MCF 10A (cell line): ENCODE data around the gene SLC6A11. TPM values are rescaled to one million over a fixed set of nuclear protein-coding genes. Genes with fewer than 3 reads are reported as not detected.

ENCODE experiments used
- BruUV-seq: library from RNA; stranded (reverse); fragments of 400-500 nt; replicated peaks from 2 replicates; lab custom pipeline; 2021; lab: Mats Ljungman, UMichigan
- CTCF ChIA-PET: fragments of 300-600 bp; sonication (Branson Sonifier 250); formaldehyde crosslinking; extraction: SDS; loops from one replicate; lab custom pipeline; 2021; ENCODE audit warnings: antibody characterized with exemption, inconsistent platforms; lab: Yijun Ruan, JAX
- POLR2A ChIA-PET: fragments of 300-600, 350-650 bp; sonication (Branson Sonifier 250); formaldehyde crosslinking; extraction: SDS; loops from one replicate; lab custom pipeline; 2020; ENCODE audit warnings: antibody characterized with exemption, inconsistent platforms; lab: Yijun Ruan, JAX
- DNase-seq: peaks from one replicate; pipeline ENCODE4 v3.0.0-alpha.2; 2018; ENCODE audit not compliant: unreplicated experiment
- H3K27ac Mint-ChIP-seq: one replicate; pipeline ENCODE4 v1.8.0; 2022; ENCODE audit warnings: mild to moderate bottlenecking, low read depth, mixed read lengths; ENCODE audit not compliant: unreplicated experiment
- H3K27me3 Mint-ChIP-seq: one replicate; pipeline ENCODE4 v1.8.0; 2022; ENCODE audit warnings: mixed read lengths; ENCODE audit not compliant: insufficient read depth, unreplicated experiment
- H3K36me3 Mint-ChIP-seq: one replicate; pipeline ENCODE4 v1.8.0; 2022; ENCODE audit warnings: mild to moderate bottlenecking, moderate library complexity, mixed read lengths; ENCODE audit not compliant: insufficient read depth, unreplicated experiment
- H3K4me1 Mint-ChIP-seq: one replicate; pipeline ENCODE4 v1.8.0; 2022; ENCODE audit warnings: mixed read lengths; ENCODE audit not compliant: insufficient read depth, unreplicated experiment
- H3K4me3 Mint-ChIP-seq: one replicate; pipeline ENCODE4 v1.8.0; 2022; ENCODE audit warnings: mild to moderate bottlenecking, moderate library complexity, mixed read lengths; ENCODE audit not compliant: unreplicated experiment
- H3K9me3 Mint-ChIP-seq: one replicate; pipeline ENCODE4 v1.8.0; 2022; ENCODE audit warnings: mixed read lengths; ENCODE audit not compliant: unreplicated experiment
- intact Hi-C: fragments of 100-400 bp; cut with micrococcal nuclease; formaldehyde crosslinking; loops from 2 replicates; pipeline ENCODE4 v1.14.1; 2022
- total RNA-seq: library from RNA; stranded (reverse); gene quantifications from 2 replicates; pipeline ENCODE4 v1.2.3, GENCODE V29; 2022
- TF ChIP-seq, protein P1 (sequence below): fragments of 200-600 bp; IDR thresholded peaks from one replicate; pipeline ENCODE4 v1.8.0; 2022; ENCODE audit warnings: antibody characterized with exemption, mild to moderate bottlenecking; ENCODE audit not compliant: unreplicated experiment

The SLC6A11 gene
- total RNA-seq, 1 experiment from 2014 or later = 1.4 TPM

DNA sequence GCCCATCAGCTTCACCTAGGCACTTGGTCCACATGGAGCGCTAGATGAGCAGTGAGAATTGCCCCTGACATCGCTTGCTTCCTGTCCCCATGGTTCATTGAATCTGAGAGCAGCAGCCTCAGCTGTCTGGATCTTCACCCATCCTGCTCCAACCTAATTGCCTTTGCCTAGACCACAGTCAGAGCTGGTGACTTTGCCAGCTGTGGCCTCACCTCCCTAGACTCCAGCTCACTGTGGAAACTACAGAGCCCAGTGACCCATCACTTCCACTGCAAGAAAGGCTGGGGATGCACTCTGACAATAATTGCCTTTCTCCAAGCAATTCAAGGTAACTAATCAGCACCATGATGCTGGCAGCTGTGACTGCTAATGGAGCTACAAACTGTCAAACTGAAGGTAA, 145.9 kb downstream of the SLC6A11 start:
- intact Hi-C loops = no loop called here
- Mint-ChIP-seq H3K4me1 (no peaks in the 10 kb centered on the region), H3K27ac (no peak overlapping the region), H3K27me3 (peaks cover 70% of the 10 kb centered on the region), H3K4me3 (no peak overlapping the region), H3K9me3 (no peaks in the 10 kb centered on the region), H3K36me3 (no peaks in the 10 kb centered on the region)
- no TSS peak for BruUV-seq
- CTCF ChIA-PET = interaction anchor here (0.6 to 0.9 kb wide), 2 partner anchors 98 to 99 kb away, joined by 4 to 6 read pairs; no protein-coding TSS in a partner anchor
- TF ChIP-seq, protein P1, sequence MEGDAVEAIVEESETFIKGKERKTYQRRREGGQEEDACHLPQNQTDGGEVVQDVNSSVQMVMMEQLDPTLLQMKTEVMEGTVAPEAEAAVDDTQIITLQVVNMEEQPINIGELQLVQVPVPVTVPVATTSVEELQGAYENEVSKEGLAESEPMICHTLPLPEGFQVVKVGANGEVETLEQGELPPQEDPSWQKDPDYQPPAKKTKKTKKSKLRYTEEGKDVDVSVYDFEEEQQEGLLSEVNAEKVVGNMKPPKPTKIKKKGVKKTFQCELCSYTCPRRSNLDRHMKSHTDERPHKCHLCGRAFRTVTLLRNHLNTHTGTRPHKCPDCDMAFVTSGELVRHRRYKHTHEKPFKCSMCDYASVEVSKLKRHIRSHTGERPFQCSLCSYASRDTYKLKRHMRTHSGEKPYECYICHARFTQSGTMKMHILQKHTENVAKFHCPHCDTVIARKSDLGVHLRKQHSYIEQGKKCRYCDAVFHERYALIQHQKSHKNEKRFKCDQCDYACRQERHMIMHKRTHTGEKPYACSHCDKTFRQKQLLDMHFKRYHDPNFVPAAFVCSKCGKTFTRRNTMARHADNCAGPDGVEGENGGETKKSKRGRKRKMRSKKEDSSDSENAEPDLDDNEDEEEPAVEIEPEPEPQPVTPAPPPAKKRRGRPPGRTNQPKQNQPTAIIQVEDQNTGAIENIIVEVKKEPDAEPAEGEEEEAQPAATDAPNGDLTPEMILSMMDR = no peak
- no peak for DNase-seq
- POLR2A ChIA-PET = no interaction called here

GRCh38 chr3:10962481-10963036, 146.5 kb downstream of the SLC6A11 start:
- Mint-ChIP-seq H3K4me1 (no peaks in the 10 kb centered on the region), H3K4me3 (no peak overlapping the region), H3K27ac (no peak overlapping the region), H3K9me3 (no peaks in the 10 kb centered on the region), H3K27me3 (peaks cover 77% of the 10 kb centered on the region), H3K36me3 (no peaks in the 10 kb centered on the region)
- TF ChIP-seq, protein P1 = no peak
- ChIA-PET CTCF (interaction anchor here (0.6 to 1.1 kb wide), 3 partner anchors 21 to 97 kb away, joined by 3 to 6 read pairs (median 3); no protein-coding TSS in a partner anchor), POLR2A (no interaction called here)
- BruUV-seq = no TSS peak
- intact Hi-C loops = no loop called here
- DNase-seq = peak; percentile 26

GRCh38 chr3:10964537-10965167, 148.6 kb downstream of the SLC6A11 start:
- peaks cover 93% of the 10 kb centered on the region for H3K27me3 Mint-ChIP-seq
- no peaks in the 10 kb centered on the region for H3K36me3 Mint-ChIP-seq
- intact Hi-C loops = no loop called here
- no peak overlapping the region for H3K4me3 Mint-ChIP-seq
- TF ChIP-seq, protein P1 = no peak
- ChIA-PET POLR2A (no interaction called here), CTCF (interaction anchor here (1.0 to 1.6 kb wide), 3 partner anchors 16 to 33 kb away, joined by 3 to 7 read pairs (median 3); no protein-coding TSS in a partner anchor)
- H3K27ac Mint-ChIP-seq = no peak overlapping the region
- peak; percentile 52 for DNase-seq
- H3K4me1 Mint-ChIP-seq = no peaks in the 10 kb centered on the region
- no peaks in the 10 kb centered on the region for H3K9me3 Mint-ChIP-seq
- no TSS peak for BruUV-seq

DNA sequence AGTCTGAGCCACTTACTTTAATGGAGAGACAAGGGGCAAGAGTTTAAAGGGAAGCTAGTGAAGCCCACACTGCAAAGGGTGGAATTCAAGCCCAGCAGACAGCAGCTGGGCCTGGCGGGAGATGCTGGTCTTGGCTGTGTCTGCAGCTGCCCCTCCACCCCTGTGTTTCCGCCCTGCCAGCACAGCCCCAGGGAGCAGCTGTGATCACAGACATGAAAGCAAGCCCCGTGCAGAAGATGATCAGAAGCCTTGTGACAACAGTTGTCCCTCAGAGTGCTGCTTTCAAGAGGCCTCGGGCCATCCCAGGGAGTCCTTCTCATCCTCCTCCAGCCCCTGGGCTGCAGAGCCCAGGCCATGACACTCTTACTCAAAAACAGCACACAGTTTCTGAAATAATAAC, 152.4 kb downstream of the SLC6A11 start:
- no peak overlapping the region for H3K4me3 Mint-ChIP-seq
- TF ChIP-seq, protein P1 = no peak
- intact Hi-C loops = no loop called here
- no peak for DNase-seq
- POLR2A ChIA-PET = no interaction called here
- no peaks in the 10 kb centered on the region for H3K9me3 Mint-ChIP-seq
- no peak overlapping the region for H3K27ac Mint-ChIP-seq
- H3K4me1 Mint-ChIP-seq = no peaks in the 10 kb centered on the region
- no TSS peak for BruUV-seq
- CTCF ChIA-PET = interaction anchor here (1.3 kb wide), 1 partner anchor 14 kb away, joined by 8 read pairs; no protein-coding TSS in a partner anchor
- H3K36me3 Mint-ChIP-seq = no peaks in the 10 kb centered on the region
- H3K27me3 Mint-ChIP-seq = peaks cover 100% of the 10 kb centered on the region
